ENCODE results near the gene PCDH18. TPM values are rescaled to one million over a fixed set of nuclear protein-coding genes. Genes with fewer than 3 reads are reported as not detected.
"Not testable (repeated sequence)": the region's sequence is repeated elsewhere in the genome, so short reads cannot be mapped to it uniquely, and the experiment has no call there.

PCDH18 gene
- total RNA-seq, 2 donors from 2014 or later: 3.9 to 7.9 TPM

- WGBS, 2 donors: 56 to 57% methylated on average over 3 of the region's 3 CpGs
- no peak for ATAC-seq
- H3K27ac ChIP-seq: no peak overlapping the region
- no peak overlapping the region for H3K4me3 ChIP-seq
- H3K27me3 ChIP-seq: no peaks in the 10 kb centered on the region
- no peaks in the 10 kb centered on the region for H3K36me3 ChIP-seq (replicated peaks in 1 of 2; ENCODE audit: insufficient read depth in 1 of 2, low read depth in 2 of 2)
- TF ChIP-seq CTCF (IDR thresholded peaks at IDR 0.05) (no peak), POLR2A (IDR thresholded peaks at IDR 0.05) (no peak)
- intact Hi-C loops (cut with DNase I): no loop called here
- no peak for DNase-seq
- no peaks in the 10 kb centered on the region for H3K9me3 ChIP-seq
- H3K4me1 ChIP-seq: no peaks in the 10 kb centered on the region
Observed at GRCh38 chr4:137514406-137515111, 17.7 kb downstream of the PCDH18 start.

GRCh38 chr4:137510557-137511265 is 21.6 kb downstream of the PCDH18 start:
- TF ChIP-seq CTCF (IDR thresholded peaks at IDR 0.05): no peak
- H3K9me3 ChIP-seq: no peaks in the 10 kb centered on the region
- 43 to 55% methylated on average over 2 of the region's 2 CpGs for WGBS, 2 donors
- H3K4me3 ChIP-seq: no peak overlapping the region
- H3K4me1 ChIP-seq: no peaks in the 10 kb centered on the region
- no peaks in the 10 kb centered on the region for H3K27me3 ChIP-seq
- ATAC-seq (peak; percentile 50), DNase-seq (peak in 1 of 4 donors; percentile 40)
- intact Hi-C loops (cut with DNase I): no loop called here
- H3K36me3 ChIP-seq (replicated peaks in 1 of 2; ENCODE audit: insufficient read depth in 1 of 2, low read depth in 2 of 2): no peaks in the 10 kb centered on the region
- no peak overlapping the region for H3K27ac ChIP-seq

GRCh38 chr4:137509855-137510282 is 22.4 kb downstream of the PCDH18 start:
- 58 to 61% methylated on average over 4 of the region's 4 CpGs for WGBS, 2 donors
- no peaks in the 10 kb centered on the region for H3K27me3 ChIP-seq
- no peaks in the 10 kb centered on the region for H3K9me3 ChIP-seq
- H3K4me1 ChIP-seq: no peaks in the 10 kb centered on the region
- ATAC-seq: no peak
- no peaks in the 10 kb centered on the region for H3K36me3 ChIP-seq (replicated peaks in 1 of 2; ENCODE audit: insufficient read depth in 1 of 2, low read depth in 2 of 2)
- TF ChIP-seq CTCF (IDR thresholded peaks at IDR 0.05) (no peak), POLR2A (IDR thresholded peaks at IDR 0.05) (no peak)
- intact Hi-C loops (cut with DNase I): no loop called here
- no peak for DNase-seq
- no peak overlapping the region for H3K27ac ChIP-seq
- no peak overlapping the region for H3K4me3 ChIP-seq

GRCh38 chr4:137502339-137503129 is 29.8 kb downstream of the PCDH18 start:
- WGBS, 2 donors: 59% methylated on average over 6 of the region's 6 CpGs
- intact Hi-C loops (cut with DNase I): no loop called here
- no peak for DNase-seq
- Histone ChIP-seq H3K4me1 (no peaks in the 10 kb centered on the region), H3K9me3 (no peaks in the 10 kb centered on the region), H3K27me3 (no peaks in the 10 kb centered on the region), H3K27ac (no peak overlapping the region), H3K36me3 (replicated peaks in 1 of 2; ENCODE audit: insufficient read depth in 1 of 2, low read depth in 2 of 2) (no peaks in the 10 kb centered on the region), H3K4me3 (no peak overlapping the region)
- ATAC-seq: no peak
- TF ChIP-seq POLR2A (IDR thresholded peaks at IDR 0.05) (no peak), CTCF (IDR thresholded peaks at IDR 0.05) (no peak)

GRCh38 chr4:137496267-137496666 is 36.0 kb downstream of the PCDH18 start:
- DNase-seq; H3K27ac ChIP-seq; intact Hi-C loops (cut with DNase I); H3K27me3 ChIP-seq; H3K36me3 ChIP-seq (replicated peaks in 1 of 2; ENCODE audit: insufficient read depth in 1 of 2, low read depth in 2 of 2); H3K4me3 ChIP-seq; ATAC-seq; H3K4me1 ChIP-seq; H3K9me3 ChIP-seq: not testable (repeated sequence)
- WGBS, 2 donors: 82 to 88% methylated on average over 12 to 15 of the region's 29 CpGs
